ENCODE data around the gene RPUSD3. TPM values are rescaled to one million over a fixed set of nuclear protein-coding genes. Genes with fewer than 3 reads are reported as not detected.
"Not testable (repeated sequence)": the region's sequence is repeated elsewhere in the genome, so short reads cannot be mapped to it uniquely, and the experiment has no call there.

RPUSD3 gene
- total and polyA plus RNA-seq, 9 of the 15 experiments (the other 6 are each of a cell fraction or from before 2014, with no cell fraction given): 13.8 to 99.0 (median 59.3) TPM

DNA sequence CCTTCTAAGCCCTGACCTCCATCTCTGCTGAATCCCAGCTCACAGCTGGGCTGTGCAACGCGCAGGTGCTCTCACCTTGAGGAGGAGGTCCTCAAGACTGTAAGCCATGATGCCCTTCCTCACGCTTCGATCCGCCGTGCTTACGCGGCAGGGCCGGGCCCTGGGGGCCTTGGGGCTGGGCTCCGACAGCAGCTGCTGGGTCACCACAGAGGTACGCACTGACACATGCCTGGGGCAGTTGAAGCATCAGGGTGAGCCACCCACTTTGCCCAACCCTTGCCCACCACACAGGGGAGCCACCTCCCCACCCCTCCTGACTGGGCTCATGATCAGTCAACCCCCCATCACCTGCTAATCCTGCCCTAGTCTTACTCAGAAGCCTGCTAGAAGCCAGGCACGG is 33.2 kb upstream of the RPUSD3 start (continued):
- TF ChIP-seq, protein P1, sequence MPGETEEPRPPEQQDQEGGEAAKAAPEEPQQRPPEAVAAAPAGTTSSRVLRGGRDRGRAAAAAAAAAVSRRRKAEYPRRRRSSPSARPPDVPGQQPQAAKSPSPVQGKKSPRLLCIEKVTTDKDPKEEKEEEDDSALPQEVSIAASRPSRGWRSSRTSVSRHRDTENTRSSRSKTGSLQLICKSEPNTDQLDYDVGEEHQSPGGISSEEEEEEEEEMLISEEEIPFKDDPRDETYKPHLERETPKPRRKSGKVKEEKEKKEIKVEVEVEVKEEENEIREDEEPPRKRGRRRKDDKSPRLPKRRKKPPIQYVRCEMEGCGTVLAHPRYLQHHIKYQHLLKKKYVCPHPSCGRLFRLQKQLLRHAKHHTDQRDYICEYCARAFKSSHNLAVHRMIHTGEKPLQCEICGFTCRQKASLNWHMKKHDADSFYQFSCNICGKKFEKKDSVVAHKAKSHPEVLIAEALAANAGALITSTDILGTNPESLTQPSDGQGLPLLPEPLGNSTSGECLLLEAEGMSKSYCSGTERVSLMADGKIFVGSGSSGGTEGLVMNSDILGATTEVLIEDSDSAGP (CRISPR knock-in tag; IDR thresholded peaks at IDR 0.05): no peak
- TF ChIP-seq NCOR1 (IDR thresholded peaks at IDR 0.05): no peak
- TF ChIP-seq, protein P2, sequence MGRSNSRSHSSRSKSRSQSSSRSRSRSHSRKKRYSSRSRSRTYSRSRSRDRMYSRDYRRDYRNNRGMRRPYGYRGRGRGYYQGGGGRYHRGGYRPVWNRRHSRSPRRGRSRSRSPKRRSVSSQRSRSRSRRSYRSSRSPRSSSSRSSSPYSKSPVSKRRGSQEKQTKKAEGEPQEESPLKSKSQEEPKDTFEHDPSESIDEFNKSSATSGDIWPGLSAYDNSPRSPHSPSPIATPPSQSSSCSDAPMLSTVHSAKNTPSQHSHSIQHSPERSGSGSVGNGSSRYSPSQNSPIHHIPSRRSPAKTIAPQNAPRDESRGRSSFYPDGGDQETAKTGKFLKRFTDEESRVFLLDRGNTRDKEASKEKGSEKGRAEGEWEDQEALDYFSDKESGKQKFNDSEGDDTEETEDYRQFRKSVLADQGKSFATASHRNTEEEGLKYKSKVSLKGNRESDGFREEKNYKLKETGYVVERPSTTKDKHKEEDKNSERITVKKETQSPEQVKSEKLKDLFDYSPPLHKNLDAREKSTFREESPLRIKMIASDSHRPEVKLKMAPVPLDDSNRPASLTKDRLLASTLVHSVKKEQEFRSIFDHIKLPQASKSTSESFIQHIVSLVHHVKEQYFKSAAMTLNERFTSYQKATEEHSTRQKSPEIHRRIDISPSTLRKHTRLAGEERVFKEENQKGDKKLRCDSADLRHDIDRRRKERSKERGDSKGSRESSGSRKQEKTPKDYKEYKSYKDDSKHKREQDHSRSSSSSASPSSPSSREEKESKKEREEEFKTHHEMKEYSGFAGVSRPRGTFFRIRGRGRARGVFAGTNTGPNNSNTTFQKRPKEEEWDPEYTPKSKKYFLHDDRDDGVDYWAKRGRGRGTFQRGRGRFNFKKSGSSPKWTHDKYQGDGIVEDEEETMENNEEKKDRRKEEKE (IDR thresholded peaks at IDR 0.05; ENCODE audit: borderline replicate concordance in 1 of 2, control insufficient read depth in 1 of 2, low read depth in 2 of 2, low read length in 1 of 2): no peak
- TF ChIP-seq RAD21 (CRISPR knock-in tag; conservative IDR thresholded peaks at IDR 0.05 in 1 of 2, IDR thresholded peaks at IDR 0.05 in 1 of 2): peak in 1 of 2 experiments; percentile 21; a peak in 1 of 4 replicates

DNA sequence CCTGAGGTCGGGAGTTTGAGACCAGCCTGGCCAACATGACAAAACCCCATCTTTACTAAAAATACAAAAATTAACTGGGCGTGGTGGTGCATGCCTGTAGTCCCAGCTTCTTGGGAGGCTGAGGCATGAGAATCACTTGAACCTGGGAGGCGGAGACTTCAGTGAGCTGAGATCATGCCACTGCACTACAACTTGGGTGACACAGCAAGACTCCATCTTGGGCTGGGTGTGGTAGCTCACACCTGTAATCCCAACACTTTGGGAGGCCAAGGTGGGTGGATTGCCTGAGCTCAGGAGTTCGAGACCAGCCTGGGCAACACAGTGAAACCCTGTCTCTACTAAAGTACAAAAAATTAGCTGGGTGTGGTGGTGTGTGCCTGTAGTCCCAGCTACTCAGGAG is 32.4 kb upstream of the RPUSD3 start:
- CTCF ChIA-PET (ENCODE audit: low intra/inter-chr PET ratio); H4K20me1 ChIP-seq (replicated peaks; ENCODE audit: control insufficient read depth, insufficient read depth, low read length); intact Hi-C loops (cut with micrococcal nuclease); DNase-seq (ENCODE audit: extremely low read depth in 1 of 4, low spot score in 3 of 4); H3K4me2 ChIP-seq (ENCODE audit: insufficient read depth, low read length); FAIRE-seq; H3K9me1 ChIP-seq (ENCODE audit: control insufficient read depth, insufficient read depth, low read length); H3K27me3 ChIP-seq (ENCODE audit: control insufficient read depth in 2 of 2, insufficient read depth in 2 of 2, low read length in 2 of 2); in situ Hi-C loops (cut with MboI); H3K9ac ChIP-seq (ENCODE audit: insufficient read depth in 1 of 2, low read depth in 2 of 2, low read length in 2 of 2); BruUV-seq (replicated peaks); H3K79me2 ChIP-seq (ENCODE audit: control insufficient read depth, insufficient read depth, low read length); ATAC-seq; H3K4me3 ChIP-seq; H3K36me3 ChIP-seq (ENCODE audit: control insufficient read depth, insufficient read depth, low read length); H2AFZ ChIP-seq (ENCODE audit: low read depth, low read length); H3K27ac ChIP-seq (ENCODE audit: extremely low read depth, low read depth, low read length); H3K9me3 ChIP-seq (replicated peaks; ENCODE audit: control insufficient read depth, insufficient read depth, low read depth, low read length); TF ChIP-seq NR4A1 (CRISPR knock-in tag; IDR thresholded peaks at IDR 0.05): not testable (repeated sequence)
- H3K4me1 ChIP-seq (replicated peaks in 1 of 2; ENCODE audit: control insufficient read depth in 2 of 2, insufficient read depth in 2 of 2, low read length in 2 of 2): peaks cover 9 to 11% of the 10 kb centered on the region in 2 experiments; a peak in 4 of 5 replicates
- WGBS (ENCODE audit: insufficient coverage, low coverage, missing lambda C conversion rate): 35% methylated on average over 4 of the region's 4 CpGs
- POLR2A ChIA-PET: interaction anchor here (0.8 to 1.6 kb wide), 3 partner anchors 8 to 121 kb away, joined by 3 to 4 read pairs (median 3); no protein-coding TSS in a partner anchor
- TF ChIP-seq ZEB2 (IDR thresholded peaks at IDR 0.05): 0 out of 2 replicates have a peak, but pooled peaks have one; percentile 23
- TF ChIP-seq ZNF316 (IDR thresholded peaks at IDR 0.05): peak; percentile 47; the same call in 1 of the 2 replicates
- peak; percentile 56 for TF ChIP-seq C11orf30 (IDR thresholded peaks at IDR 0.05; ENCODE audit: low read depth)
- TF ChIP-seq NR4A1 (tag; IDR thresholded peaks at IDR 0.05): 0 out of 2 replicates have a peak, but pooled peaks have one; percentile 27
- TF ChIP-seq NFE2 (IDR thresholded peaks at IDR 0.05; ENCODE audit: low read depth): peak; percentile 54

All from K562 (cell line).